Stimulated activated CD4-positive, alpha-beta T cell treated with anti-CD3 and anti-CD28 coated beads, TNF-alpha, amount 100 ng/mL, for 1 hour (primary cell): ENCODE data around the gene PRKAR1B.
"Not testable (repeated sequence)": the region's sequence is repeated elsewhere in the genome, so short reads cannot be mapped to it uniquely, and the experiment has no call there.

Experiments
- DNase-seq, 3 donors: peaks; one replicate each; pipeline ENCODE4 v3.0.0-alpha.2; 2020; ENCODE audit warnings: low read depth in 3 of 3, low spot score in 1 of 3

PRKAR1B gene

DNA sequence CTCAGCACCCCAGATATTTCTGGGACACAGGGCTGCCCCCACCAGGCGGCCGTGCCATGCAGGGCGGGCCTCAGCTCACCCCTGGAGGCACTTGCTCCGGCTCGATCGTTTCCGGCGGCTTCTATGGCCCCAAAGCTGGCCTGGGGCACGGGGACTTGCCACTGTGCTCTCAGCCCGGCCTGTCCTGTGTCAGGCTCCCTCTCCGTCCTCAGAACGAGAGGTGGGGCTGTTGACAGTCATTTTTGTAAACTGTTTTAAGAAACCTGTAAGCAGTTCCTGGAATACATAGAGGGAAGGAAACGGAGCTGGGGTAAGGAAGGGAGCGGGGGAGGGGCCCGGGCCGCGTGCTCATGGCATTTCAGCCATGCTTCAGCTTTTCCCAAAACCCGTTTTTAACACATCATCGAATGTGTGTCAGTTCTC lies 30.7 kb upstream of the PRKAR1B start:
- no peak for DNase-seq

DNA sequence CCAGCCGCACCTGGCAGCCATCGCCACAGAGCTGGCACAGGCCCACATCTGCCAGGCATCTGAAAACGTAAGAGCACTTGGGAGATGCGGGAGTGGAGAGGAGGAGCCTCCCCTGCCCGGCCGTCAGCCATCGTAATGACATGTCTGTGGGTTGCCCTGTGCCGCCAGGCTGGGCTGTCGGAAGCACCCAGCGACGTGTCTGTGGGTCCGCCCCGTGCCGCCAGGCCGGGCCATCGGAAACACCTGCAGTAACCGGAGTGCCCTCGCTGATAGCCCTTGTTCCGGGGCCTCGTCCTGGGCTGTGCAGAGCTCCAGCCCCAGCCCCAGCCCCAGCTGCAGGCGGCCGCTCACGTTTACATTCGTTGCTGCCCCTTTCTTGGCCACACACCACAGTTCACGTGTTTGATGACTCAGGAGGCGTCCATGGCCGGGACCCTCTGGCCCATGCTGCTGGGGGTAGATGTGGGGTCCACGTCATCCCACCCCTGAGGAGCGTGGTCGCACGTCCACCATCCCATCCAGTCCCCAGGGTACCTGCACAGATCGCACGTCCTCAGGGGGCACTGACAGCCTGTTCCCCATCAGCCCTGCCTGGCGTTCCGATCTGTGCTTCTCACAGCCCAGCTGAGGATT lies 30.0 kb upstream of the PRKAR1B start:
- no peak for DNase-seq

DNA sequence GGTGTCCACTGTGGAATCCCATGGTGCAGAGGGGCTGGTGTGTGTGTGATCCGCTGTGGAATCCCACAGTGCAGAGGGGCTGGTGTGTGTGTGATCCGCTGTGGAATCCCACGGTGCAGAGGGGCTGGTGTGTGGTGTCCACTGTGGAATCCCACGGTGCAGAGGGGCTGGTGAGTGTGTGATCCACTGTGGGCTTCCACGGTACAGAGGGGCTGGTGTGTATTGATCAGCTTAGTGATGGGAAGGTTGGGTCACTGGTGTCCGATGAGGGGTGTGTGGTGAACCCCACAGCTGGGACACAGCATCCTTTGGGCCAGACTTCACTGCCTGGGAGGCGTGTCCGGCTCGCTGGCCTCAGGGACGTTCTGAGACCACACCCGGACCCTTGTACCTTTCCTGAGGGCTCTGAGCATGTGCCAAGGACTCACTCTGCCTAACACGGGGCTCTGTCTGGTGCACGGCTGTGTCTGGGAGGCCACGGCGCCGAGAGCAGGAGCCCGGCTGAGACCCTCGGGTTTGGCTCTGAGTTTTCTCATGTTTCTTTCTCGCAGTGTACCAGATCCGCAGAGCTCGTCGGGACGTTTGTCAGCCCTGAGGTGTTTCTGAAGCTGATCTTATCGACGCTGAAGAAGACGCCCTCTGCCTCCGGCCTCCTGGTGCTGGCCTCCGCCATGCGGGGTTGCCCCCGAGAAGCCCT lies 29.3 kb upstream of the PRKAR1B start:
- no peak for DNase-seq

DNA sequence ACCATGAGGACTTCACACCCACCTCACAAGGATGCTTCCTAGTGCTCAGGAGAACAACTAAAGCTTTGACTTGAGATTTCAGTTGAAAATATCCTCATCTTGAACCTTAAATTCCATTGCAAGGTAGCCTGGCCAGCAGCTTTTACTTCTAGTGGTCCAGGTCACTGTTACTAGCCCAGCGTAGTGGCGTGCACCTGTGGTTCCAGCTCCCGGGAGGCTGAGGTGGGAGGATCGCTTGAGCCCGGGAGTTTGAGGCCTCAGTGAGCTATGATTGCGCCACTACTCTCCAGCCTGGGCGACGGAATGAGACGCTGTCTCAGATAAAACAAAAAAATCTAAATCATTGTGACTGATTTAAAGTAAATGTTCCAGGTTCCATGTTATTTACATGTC lies 28.3 kb upstream of the PRKAR1B start:
- DNase-seq = no peak

DNA sequence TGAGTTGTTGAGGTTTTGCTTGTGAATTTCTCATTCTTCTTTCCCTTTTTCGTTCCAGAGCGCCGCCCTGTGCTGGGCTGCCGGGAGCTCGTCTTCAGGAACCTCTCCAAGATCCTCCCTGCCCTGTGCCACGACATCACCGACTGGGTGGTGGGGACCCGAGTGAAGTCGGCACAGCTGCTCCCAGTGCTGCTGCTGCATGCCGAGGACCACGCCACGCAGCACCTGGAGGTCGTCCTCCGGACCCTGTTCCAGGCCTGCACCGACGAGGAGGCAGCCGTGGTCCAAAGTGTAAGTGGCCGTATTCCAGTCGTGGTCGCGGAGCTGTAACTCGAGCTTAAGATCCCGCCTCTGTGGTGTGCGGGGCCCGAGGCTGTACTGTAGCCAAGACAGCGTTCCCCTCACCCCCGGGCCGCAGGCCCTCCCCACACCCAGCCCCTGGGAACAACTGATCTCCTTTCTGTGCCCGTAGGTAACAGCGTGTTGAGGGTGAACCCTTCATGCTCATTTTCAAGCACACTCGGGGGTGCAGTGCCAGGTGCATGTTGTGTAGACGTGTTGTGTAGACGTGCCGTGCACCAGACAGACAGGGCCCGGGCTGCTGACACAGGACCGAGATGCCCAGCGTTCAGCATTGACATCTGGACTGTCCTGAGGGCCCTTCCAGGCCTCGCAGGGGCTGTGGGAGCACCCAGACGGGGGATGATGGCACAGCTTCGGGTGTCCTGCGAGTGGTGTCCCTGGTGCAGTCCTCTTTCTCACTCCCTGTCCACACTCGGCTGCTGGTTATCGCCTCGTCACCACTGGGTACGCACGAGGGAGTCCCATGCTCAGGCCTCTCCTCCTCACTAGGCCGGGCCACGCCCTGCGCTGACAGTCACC lies 27.7 kb upstream of the PRKAR1B start:
- DNase-seq = no peak

DNA sequence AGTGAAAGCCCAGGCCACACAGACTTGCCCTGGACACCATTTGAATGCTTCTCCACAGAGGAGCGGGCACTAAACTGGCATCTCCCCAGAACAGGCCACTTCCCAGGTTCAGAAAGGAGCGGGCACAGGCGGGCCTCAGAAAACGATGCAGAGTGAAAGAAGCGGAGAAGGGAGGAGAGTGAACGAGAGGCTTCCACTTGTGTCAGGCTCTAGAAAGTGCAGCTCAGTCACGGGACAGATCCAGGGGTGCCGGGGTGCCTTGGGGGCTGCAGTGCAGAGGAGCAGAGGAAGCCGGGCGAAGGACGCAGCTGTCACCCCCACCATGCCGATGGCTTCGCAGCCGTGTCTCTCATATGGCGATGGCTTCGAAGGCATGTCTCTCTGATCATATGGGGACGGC lies 26.1 kb upstream of the PRKAR1B start:
- DNase-seq = no peak

DNA sequence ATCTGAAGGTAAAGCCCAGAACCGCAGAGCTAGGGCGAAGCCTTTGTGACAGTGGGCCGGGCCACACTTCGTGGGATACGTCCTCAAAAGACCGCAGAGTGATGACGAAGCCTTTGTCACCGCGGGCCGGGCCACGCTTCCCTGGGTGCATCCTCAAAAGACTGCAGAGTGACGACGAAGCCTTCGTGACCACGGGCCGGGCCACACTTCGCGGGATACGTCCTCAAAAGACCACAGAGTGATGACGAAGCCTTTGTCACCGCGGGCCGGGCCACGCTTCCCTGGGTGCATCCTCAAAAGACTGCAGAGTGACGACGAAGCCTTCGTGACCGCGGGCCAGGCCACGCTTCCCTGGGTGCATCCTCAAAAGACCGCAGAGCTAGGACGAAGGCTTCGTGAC lies 25.2 kb upstream of the PRKAR1B start:
- not testable (repeated sequence) for DNase-seq

DNA sequence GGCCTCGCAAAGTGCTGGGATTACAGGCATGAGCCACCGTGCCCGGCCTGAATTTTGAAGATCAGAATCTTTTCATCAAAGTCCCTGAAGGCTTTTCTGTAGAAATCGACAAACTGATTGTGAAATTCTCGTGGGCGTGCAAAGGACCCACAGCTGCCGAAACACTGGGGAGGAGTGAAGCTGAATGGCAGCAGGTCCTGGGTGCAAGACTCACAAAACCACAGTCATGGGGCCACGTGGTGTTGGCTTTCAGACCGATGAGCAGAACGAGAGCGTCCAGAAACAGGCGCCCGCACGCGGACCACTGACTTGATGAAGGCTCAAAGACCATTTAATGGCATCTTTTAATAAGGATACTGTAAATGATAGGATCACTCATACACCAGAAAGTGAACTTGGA lies 24.7 kb upstream of the PRKAR1B start:
- DNase-seq = no peak

DNA sequence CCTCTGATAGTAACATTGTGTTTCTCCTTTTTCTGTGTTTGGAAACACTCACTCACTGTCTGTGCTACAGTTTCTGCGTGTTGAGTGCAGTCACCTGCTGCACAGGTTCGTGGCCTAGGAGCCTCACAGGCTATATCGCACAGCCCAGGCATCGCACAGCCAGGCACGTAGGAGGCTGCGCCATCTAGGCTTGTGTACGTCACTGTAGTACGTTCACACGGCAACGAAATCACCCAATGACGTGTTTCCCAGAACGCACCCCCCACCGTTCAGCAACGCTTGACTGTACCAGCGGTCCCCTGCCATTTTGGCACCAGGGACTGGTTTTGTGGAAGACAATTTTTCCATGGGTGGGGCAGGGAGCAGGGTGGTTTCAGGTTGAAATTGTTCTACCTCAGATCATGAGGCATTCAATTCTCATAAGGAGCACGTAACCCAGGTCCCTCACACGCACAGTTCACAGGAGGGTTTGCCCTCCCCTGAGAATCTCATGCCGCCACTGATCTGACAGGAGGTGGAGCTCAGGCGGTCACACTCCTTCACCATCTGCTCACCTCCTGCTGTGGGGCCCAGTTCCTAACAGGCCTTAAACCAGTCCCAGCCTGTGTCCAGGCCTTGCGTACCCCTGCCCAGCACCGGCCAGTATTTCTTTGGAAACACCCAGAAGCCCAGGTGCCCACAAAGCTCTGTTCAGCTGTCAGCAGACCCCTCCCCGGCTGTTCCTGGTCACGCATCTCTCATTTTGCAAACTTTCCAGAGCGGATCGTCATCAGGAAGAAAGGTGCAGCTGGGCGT lies 23.2 kb upstream of the PRKAR1B start:
- no peak for DNase-seq

DNA sequence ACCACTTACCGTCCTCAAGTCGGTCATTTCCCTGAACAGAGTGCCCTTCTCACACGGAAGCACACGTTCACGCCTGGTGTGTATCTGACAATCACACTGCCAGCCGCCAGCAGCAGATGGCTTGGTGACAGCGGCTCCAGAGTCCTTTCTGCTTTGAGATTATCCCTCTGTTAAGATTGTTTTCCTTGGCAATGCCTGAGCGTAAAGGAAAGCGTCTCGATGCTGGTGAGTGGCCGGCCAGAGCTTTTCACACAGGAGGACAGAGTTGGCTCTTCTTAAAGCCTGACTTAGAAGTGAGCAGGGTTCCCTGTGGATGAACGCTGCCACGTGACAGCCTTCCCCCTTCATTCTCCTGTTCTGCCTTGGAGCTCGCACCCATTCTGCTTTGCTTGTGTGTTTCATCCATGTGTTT lies 22.1 kb upstream of the PRKAR1B start:
- no peak for DNase-seq

DNA sequence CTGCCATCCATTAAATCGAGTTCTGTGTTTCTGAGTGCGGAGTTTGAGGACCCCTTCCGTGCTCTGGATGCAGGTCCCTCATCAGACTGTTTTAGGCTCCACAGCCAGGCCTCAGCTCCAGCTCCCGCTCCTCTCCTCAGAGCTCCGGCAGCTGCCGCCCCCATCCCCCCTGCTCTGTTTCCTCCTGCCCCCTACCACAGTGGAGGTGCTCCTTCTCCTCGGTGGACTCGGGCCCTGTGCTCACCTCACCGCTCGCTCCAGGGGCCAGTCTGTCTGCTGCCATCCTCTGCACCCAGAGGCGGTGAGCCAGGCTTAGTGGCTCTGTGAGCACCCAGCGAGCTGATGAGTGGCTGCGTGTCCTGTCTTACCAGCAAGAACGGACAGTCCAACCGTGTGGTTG lies 21.4 kb upstream of the PRKAR1B start:
- no peak for DNase-seq

DNA sequence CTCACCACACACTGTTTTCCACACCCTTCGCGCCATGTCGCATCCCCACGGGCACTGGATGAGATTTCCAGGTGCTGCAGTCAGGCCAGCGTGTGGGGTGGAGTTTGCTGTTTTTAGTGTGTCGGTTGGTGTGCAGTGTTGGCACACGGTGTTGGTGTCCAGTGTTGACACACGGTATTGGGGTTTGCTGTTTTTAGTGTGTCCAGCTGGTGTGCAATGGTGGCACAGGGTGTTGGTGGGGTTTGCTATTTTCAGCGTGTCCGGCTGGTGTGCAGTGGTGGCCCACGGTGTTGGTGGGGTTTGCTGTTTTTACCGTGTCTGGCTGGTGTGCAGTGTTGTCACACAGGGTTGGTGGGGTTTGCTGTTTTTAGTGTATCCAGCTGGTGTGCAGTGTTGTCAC lies 20.1 kb upstream of the PRKAR1B start:
- no peak for DNase-seq

DNA sequence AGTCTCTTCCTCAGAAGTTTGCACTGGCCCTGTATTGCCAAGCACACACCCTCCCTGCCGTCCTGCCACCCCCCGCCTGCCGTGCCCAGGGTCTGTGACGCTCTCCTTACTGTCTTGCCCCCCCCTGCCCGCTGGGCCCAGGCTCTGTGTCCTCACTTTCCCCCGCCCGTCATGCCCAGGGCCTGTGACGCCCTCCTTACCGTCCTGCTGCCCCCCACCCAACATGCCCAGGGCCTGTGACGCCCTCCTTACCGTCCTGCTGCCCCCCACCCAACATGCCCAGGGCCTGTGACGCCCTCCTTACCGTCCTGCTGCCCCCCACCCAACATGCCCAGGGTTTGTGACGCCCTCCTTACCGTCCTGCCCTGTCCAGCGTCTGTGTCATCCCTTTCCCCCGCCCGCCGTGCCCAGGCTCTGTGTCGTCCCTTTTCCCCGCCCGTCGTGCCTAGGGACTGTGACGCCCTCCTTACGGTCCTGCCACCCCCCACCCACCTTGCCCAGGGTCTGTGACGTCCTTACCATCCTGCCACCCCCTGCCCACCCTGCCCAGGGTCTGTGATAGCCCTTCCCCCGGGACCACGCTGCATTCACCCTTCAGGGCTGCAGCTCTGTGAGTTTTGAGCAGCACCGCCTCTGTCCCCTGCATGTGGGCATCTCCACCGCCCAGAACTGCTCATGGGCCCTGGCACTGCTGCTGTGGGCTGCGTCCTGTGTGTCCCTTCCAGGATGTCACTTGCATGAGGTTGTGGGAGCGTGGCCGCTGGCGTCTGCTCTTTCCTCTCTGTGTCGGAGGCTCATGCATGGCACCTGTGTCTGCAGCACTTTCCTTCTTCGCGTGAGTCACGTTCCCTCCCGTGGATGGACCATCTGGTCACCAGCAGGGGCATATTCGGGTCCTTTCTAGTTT lies 19.3 kb upstream of the PRKAR1B start:
- DNase-seq = no peak

DNA sequence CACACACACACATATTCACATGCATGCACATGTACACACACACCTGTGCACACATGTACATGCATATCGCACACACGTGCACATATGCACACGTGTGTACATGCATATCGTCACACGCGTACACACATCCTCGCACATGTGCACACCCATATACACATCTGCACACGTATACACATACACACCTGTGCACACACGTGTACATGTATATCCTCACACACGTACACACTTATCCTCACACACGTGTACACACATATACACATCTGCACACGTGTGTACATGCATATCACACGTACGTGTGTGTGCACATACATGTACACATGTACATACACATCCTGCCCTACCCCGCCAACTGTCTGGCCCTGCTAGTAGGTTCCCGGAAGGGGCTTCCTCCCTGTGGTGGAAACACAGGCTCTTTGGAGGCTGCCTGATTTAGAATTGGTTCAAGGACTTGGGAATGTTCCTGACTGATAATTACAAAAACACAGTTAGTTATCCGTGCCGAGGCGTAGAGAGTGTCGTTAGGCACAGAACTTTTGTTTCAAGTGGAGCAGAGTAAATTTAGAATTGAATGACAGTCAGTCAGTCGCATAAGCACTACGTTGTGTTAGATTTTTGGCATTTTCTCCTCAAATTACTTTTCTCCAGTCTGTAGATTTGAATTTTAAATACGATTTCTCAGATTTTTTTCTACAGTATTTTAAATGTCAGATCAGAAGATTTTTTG lies 18.5 kb upstream of the PRKAR1B start:
- DNase-seq = no peak

DNA sequence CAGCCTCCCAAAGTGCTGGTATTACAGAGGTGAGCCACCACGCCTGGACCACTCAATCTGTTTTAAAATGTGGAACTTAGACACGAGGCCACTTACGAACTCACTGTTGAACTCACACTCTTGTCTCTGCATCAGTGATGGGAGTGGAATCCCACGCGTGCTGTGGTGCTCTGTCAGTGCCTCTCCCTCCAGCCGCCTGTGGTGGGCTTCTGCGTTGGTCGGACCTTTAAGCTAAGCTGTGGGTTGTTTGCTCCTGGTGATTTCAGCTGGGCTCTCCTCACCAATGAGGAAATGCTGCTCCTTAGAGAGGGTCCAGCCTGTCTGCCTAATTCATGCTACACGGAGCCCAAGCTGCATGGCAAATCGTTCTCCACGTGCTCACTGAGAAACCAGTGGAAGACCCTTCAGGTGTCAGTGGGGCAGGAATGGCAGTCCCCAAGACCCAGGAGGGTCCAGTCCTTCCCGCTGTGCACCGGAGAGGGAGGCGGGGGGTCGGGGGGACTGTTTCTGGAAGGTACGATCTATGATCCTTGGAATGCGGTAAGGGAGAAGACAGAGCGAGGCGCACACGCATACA lies 17.9 kb upstream of the PRKAR1B start:
- no peak for DNase-seq

DNA sequence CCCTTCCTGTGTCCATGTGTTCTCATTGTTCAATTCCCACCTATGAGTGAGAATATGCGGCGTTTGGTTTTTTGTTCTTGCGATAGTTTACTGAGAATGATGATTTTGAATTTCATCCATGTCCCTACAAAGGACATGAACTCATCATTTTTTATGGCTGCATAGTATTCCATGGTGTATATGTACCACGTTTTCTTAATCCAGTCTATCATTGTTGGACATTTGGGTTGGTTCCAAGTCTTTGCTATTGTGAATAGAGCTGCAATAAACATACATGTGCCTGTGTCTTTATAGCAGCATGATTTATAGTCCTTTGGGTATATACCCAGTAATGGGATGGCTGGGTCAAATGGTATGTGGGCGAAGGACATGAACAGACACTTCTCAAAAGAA lies 17.0 kb upstream of the PRKAR1B start:
- DNase-seq = not testable (repeated sequence)

DNA sequence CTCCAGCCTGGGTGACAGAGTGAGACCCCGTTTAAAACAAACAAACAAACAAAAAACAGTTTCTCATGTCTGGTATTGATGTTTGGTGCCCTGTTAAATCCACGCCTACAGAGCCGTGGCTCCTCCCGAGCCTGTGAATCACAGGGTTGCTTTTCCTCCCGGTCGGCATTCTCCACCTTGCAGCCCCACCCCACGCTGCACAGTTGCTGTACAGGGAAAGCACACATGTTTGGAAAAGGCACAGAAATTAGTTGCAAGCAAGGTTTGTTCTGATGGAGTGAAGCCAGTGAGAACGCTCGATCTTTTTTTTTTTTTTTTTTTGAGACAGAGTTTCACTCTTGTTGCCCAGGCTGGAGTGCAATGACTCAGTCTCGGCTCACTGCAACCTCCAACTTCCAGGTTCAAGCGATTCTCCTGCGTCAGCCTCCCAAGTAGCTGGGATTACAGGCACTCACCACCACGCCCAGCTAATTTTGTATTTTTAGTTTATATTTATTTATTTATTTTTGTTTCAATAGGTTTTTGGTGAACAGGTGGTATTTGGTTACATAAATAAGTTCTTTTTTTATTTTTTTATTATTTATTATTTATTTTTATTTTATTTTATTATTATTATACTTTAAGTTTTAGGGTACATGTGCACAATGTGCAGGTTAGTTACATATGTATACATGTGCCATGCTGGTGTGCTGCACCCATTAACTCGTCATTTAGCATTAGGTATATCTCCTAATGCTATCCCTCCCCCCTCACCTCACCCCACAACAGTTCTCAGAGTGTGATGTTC lies 16.5 kb upstream of the PRKAR1B start:
- not testable (repeated sequence) for DNase-seq

DNA sequence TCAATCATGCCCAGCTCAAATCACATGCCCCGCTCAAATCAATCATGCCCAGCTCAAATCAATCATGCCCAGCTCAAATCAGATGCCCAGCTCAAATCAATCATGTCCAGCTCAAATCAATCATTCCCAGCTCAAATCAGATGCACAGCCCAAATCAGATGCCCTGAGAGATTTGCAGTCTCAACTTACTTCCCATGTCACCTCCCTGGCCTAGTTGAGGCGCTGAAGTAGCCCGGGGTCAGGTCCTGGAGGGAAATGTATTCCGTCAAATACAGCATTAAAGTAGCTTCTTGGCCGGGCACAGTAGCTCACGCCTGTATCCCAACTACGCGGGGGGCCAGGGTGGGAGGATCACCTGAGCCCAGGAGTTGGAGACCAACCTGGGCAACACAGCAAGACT lies 15.7 kb upstream of the PRKAR1B start:
- no peak for DNase-seq
